Activated CD8-positive, alpha-beta T cell treated with anti-CD3 and anti-CD28 coated beads, Interleukin-2, amount 10 ng/mL, durations not matched to agents 7 days and 5 days (primary cell): ENCODE measurements around the gene SP8. TPM values are rescaled to one million over a fixed set of nuclear protein-coding genes. Genes with fewer than 3 reads are reported as not detected.

ENCODE experiments used
- ATAC-seq: fragments of 150-1000 bp; cut with Tn5 transposase; one replicate; pipeline ENCODE4 v1.10.0; 2021; ENCODE audit warnings: moderate library complexity
- CTCF ChIA-PET: fragments of 350-600 bp; sonication (Branson Sonifier 250); formaldehyde crosslinking; loops from one replicate; lab custom pipeline; 2021; ENCODE audit warnings: antibody characterized with exemption; lab: Charles Lee
- POLR2A ChIA-PET: fragments of 350-600 bp; sonication (Branson Sonifier 250); formaldehyde crosslinking; loops from one replicate; lab custom pipeline; 2021; ENCODE audit warnings: antibody characterized with exemption; lab: Charles Lee
- DNase-seq: peaks from one replicate; pipeline ENCODE4 v3.0.0-alpha.2; 2020
- H3K27ac Mint-ChIP-seq: one replicate; pipeline ENCODE4 v1.8.0; 2021; ENCODE audit warnings: mild to moderate bottlenecking, mixed read lengths
- H3K27me3 Mint-ChIP-seq: one replicate; pipeline ENCODE4 v1.8.0; 2021; ENCODE audit warnings: low read depth, mixed read lengths
- H3K36me3 Mint-ChIP-seq: one replicate; pipeline ENCODE4 v1.8.0; 2021; ENCODE audit warnings: low read depth, mixed read lengths
- H3K4me1 Mint-ChIP-seq: one replicate; pipeline ENCODE4 v1.8.0; 2021; ENCODE audit warnings: low read depth, mixed read lengths
- H3K4me3 Mint-ChIP-seq: one replicate; pipeline ENCODE4 v1.8.0; 2021; ENCODE audit warnings: mild to moderate bottlenecking, mixed read lengths
- H3K9me3 Mint-ChIP-seq: one replicate; pipeline ENCODE4 v1.8.0; 2022; ENCODE audit warnings: mixed read lengths; ENCODE audit not compliant: insufficient read depth
- total RNA-seq, 2 experiments: library from RNA; stranded (reverse); gene quantifications; one replicate each; pipeline ENCODE4 v1.2.3, GENCODE V29; 2021

The SP8 gene
- total RNA-seq, 2 experiments from 2014 or later = not detected

DNA sequence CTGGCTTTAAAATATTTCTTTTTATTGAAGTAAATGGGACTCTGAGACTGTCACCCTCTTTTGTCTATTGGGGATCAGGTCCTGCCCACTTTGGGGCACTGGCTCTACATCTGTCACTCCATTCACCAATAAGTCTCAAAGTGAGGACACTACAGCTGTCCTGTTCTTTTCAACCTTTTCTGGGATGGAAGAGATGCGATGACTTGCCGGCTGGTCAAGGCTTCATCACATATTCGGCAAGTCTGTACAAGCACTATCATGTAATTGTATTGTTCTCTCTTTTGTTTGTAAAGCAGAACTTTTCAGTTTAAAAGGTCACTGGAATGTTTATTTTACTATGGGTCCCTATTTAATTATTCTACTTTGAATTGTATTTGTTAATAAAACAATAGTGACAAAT, 17.7 kb upstream of the SP8 start:
- ChIA-PET POLR2A (no interaction called here), CTCF (no interaction called here)
- no peak overlapping the region for H3K4me3 Mint-ChIP-seq
- H3K36me3 Mint-ChIP-seq = no peaks in the 10 kb centered on the region
- ATAC-seq (no peak), DNase-seq (no peak)
- no peak overlapping the region for H3K27ac Mint-ChIP-seq
- peaks cover 7% of the 10 kb centered on the region for H3K27me3 Mint-ChIP-seq
- H3K4me1 Mint-ChIP-seq = no peaks in the 10 kb centered on the region
- no peaks in the 10 kb centered on the region for H3K9me3 Mint-ChIP-seq

GRCh38 chr7:20799566-20800366, 13.1 kb upstream of the SP8 start:
- ATAC-seq = no peak
- Mint-ChIP-seq H3K4me3 (no peak overlapping the region), H3K4me1 (peaks cover 14% of the 10 kb centered on the region), H3K9me3 (no peaks in the 10 kb centered on the region), H3K27me3 (peaks cover 41% of the 10 kb centered on the region), H3K27ac (no peak overlapping the region), H3K36me3 (peaks cover 2% of the 10 kb centered on the region)
- ChIA-PET POLR2A (no interaction called here), CTCF (interaction anchor here (0.6 kb wide), 1 partner anchor 17 kb away, joined by 3 read pairs; no protein-coding TSS in a partner anchor)
- DNase-seq = no peak

- Mint-ChIP-seq H3K27me3 (peaks cover 50% of the 10 kb centered on the region), H3K9me3 (no peaks in the 10 kb centered on the region), H3K27ac (peak overlapping the region; percentile 34), H3K36me3 (peaks cover 2% of the 10 kb centered on the region), H3K4me3 (peak overlapping the region; percentile 58), H3K4me1 (peaks cover 14% of the 10 kb centered on the region)
- ATAC-seq = no peak
- POLR2A ChIA-PET = no interaction called here
- no peak for DNase-seq
- CTCF ChIA-PET = interaction anchor here (0.6 kb wide), 1 partner anchor 15 kb away, joined by 3 read pairs; no protein-coding TSS in a partner anchor
Measured at GRCh38 chr7:20798694-20799121, 12.0 kb upstream of the SP8 start.

DNA sequence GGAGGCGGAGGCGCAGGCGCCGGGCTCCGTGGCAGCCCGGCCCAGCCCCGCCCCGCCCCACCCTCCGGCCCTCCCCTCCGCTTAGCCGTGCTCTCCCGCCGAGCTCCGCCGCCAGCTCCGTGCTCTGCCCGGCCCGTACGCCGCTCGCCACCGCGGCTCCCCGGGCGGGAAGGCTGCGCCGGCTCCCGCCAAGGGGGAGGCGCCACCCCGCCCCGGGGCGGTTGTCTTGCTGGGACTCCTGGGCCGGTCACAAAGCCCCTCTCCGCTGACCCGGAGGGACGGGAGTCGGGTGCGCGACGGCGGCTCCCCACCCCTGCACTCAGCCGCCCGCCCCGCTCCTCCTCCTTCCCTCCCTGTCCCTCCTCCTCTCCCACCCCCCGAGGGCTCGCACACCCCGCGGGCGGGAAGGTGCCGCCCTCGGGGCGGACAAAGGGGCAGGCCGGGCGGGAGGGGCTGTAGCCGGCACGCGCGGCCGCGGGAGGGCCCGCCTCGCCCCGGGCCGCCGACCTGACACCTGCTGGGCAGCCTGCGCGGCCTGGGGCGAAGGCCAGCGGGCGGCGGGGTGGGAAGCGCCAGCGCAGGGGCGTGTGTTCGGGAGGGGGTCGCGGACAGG, 11.5 kb upstream of the SP8 start:
- peaks cover 2% of the 10 kb centered on the region for H3K36me3 Mint-ChIP-seq
- CTCF ChIA-PET = no interaction called here
- POLR2A ChIA-PET = no interaction called here
- no peak overlapping the region for H3K27ac Mint-ChIP-seq
- DNase-seq (peak; percentile 31), ATAC-seq (peak; percentile 85)
- no peak overlapping the region for H3K4me3 Mint-ChIP-seq
- H3K4me1 Mint-ChIP-seq = peaks cover 14% of the 10 kb centered on the region
- no peaks in the 10 kb centered on the region for H3K9me3 Mint-ChIP-seq
- peaks cover 53% of the 10 kb centered on the region for H3K27me3 Mint-ChIP-seq

- Mint-ChIP-seq H3K36me3 (peaks cover 4% of the 10 kb centered on the region), H3K4me1 (peaks cover 14% of the 10 kb centered on the region), H3K27ac (peak overlapping the region; percentile 74), H3K4me3 (peak overlapping the region; percentile 79), H3K27me3 (peaks cover 57% of the 10 kb centered on the region), H3K9me3 (no peaks in the 10 kb centered on the region)
- DNase-seq (peak; percentile 42), ATAC-seq (no peak)
- POLR2A ChIA-PET = interaction anchor here (0.6 kb wide), 1 partner anchor 134 kb away, joined by 3 read pairs; no protein-coding TSS in a partner anchor
- CTCF ChIA-PET = no interaction called here
Measured at GRCh38 chr7:20797462-20798080, 10.9 kb upstream of the SP8 start.

GRCh38 chr7:20797042-20797461, 10.4 kb upstream of the SP8 start:
- ChIA-PET POLR2A (interaction anchor here (0.6 to 1.4 kb wide), 2 partner anchors 10 to 135 kb away, joined by 3 to 5 read pairs; partner anchors contain the start of gene SP8), CTCF (interaction anchor here (1.1 kb wide), 1 partner anchor 9 kb away, joined by 3 read pairs; no protein-coding TSS in a partner anchor)

GRCh38 chr7:20796500-20796899, 9.8 kb upstream of the SP8 start:
- CTCF ChIA-PET = interaction anchor here (1.1 kb wide), 1 partner anchor 9 kb away, joined by 3 read pairs; no protein-coding TSS in a partner anchor
- H3K27me3 Mint-ChIP-seq = peaks cover 68% of the 10 kb centered on the region
- no peak overlapping the region for H3K27ac Mint-ChIP-seq
- peaks cover 4% of the 10 kb centered on the region for H3K36me3 Mint-ChIP-seq
- DNase-seq = no peak
- H3K4me3 Mint-ChIP-seq = no peak overlapping the region
- H3K4me1 Mint-ChIP-seq = peaks cover 14% of the 10 kb centered on the region
- POLR2A ChIA-PET = interaction anchor here (1.4 kb wide), 1 partner anchor 10 kb away, joined by 5 read pairs; the partner anchor contains the start of gene SP8
- H3K9me3 Mint-ChIP-seq = peaks cover 3% of the 10 kb centered on the region
- ATAC-seq = no peak

More at GRCh38 chr7:20797042-20797461, 10.4 kb upstream of the SP8 start:
- Mint-ChIP-seq H3K36me3 (peaks cover 4% of the 10 kb centered on the region), H3K9me3 (no peaks in the 10 kb centered on the region), H3K27me3 (peaks cover 62% of the 10 kb centered on the region), H3K4me1 (peaks cover 14% of the 10 kb centered on the region), H3K27ac (no peak overlapping the region), H3K4me3 (peak overlapping the region; percentile 79)
- ATAC-seq = no peak
- DNase-seq = no peak

GRCh38 chr7:20795881-20796280, 9.2 kb upstream of the SP8 start:
- no peak for DNase-seq
- Mint-ChIP-seq H3K27me3 (peaks cover 73% of the 10 kb centered on the region), H3K9me3 (peaks cover 3% of the 10 kb centered on the region), H3K27ac (no peak overlapping the region), H3K36me3 (peaks cover 4% of the 10 kb centered on the region), H3K4me1 (peaks cover 14% of the 10 kb centered on the region), H3K4me3 (no peak overlapping the region)
- ChIA-PET CTCF (no interaction called here), POLR2A (interaction anchor here (1.4 kb wide), 1 partner anchor 9 kb away, joined by 5 read pairs; the partner anchor contains the start of gene SP8)
- no peak for ATAC-seq

DNA sequence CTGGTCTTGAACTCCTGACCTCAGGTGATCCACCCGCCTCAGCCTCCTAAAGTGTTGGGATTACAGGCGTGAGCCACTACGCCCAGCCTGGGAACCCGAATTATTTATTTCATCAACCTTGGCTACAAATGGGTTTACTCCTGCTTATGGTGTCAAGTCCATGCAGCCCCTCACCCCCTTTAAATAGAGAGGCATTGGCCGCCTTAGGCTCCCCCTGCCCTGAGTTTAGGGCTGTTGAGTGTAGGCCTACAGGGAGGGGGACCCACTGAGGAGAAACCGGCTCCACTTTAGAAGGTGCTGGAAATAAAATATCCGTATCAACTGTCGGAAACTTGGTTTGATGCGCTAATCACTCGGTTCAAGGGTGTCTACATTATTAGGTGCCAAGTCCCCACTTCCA, 8.7 kb upstream of the SP8 start:
- Mint-ChIP-seq H3K4me3 (no peak overlapping the region), H3K27me3 (peaks cover 78% of the 10 kb centered on the region), H3K4me1 (peaks cover 14% of the 10 kb centered on the region), H3K36me3 (peaks cover 4% of the 10 kb centered on the region), H3K9me3 (peaks cover 3% of the 10 kb centered on the region), H3K27ac (no peak overlapping the region)
- ATAC-seq (no peak), DNase-seq (no peak)
- POLR2A ChIA-PET = no interaction called here
- CTCF ChIA-PET = no interaction called here

DNA sequence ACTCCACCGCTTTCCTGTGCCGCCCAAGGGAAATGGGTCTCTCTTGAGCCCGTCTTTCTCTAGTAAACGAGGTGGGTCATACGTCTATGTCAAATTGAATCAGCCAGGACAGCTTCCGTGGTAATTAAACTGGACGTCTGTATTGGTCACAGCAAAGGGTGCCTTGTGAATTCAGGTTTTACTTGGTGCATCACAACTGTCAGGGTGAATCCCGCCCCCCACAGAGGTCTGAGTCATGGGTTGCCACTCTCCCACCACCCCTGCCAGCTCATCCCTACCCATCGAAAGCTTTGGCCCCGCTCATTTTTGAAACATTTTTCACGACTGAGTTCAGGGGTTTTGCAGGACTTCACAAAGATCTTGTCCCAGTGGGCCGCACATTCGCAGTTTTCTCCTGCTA, 8.0 kb upstream of the SP8 start:
- Mint-ChIP-seq H3K27me3 (peaks cover 79% of the 10 kb centered on the region), H3K27ac (no peak overlapping the region), H3K36me3 (peaks cover 4% of the 10 kb centered on the region), H3K9me3 (peaks cover 3% of the 10 kb centered on the region), H3K4me3 (no peak overlapping the region), H3K4me1 (peaks cover 14% of the 10 kb centered on the region)
- ChIA-PET POLR2A (no interaction called here), CTCF (no interaction called here)
- ATAC-seq = no peak
- DNase-seq = no peak

DNA sequence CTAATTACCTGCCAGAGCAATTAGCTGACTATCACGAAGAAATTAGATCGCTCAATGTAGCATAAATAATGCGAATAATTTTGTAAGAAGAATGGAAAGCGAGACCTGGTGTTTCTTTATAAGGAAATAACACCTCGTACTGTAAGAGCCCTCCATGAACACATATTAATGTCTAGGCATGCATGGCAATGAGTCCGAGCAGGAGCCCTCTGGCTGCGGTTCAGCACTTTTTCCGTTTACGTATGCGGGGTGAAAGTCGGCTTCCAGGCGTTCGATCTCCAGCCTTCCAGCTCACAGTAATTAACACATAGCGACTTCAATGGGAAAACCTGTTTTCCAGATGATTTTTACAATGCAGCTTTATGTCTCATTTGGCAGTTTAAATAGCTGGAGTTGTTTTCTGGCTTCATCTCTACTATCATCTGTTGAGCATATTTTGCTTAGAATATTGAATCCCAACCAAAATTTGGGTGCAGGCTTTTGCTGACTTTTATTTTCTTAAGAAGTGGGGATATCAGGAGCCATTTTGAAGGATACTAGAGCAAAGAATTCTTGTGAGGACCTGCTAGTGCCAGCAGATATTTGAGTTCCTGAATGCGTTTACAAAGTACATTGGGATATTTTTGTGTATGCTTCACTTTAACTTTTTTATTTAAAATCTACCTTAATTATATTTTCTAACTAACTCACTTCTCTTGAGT, 7.2 kb upstream of the SP8 start:
- DNase-seq (no peak), ATAC-seq (no peak)
- H3K4me3 Mint-ChIP-seq = no peak overlapping the region
- H3K9me3 Mint-ChIP-seq = peaks cover 3% of the 10 kb centered on the region
- no peak overlapping the region for H3K27ac Mint-ChIP-seq
- ChIA-PET POLR2A (no interaction called here), CTCF (no interaction called here)
- H3K27me3 Mint-ChIP-seq = peaks cover 77% of the 10 kb centered on the region
- peaks cover 12% of the 10 kb centered on the region for H3K4me1 Mint-ChIP-seq
- H3K36me3 Mint-ChIP-seq = peaks cover 4% of the 10 kb centered on the region
